GM18907 (cell line): Measurements from ENCODE around the gene BMP8A.
"Not testable (repeated sequence)": the region's sequence is repeated elsewhere in the genome, so short reads cannot be mapped to it uniquely, and the experiment has no call there.

Source experiments
- ATAC-seq: cut with Tn5 transposase; IDR thresholded peaks from one replicate; pipeline ENCODE4 v1.9.1; 2021; ENCODE audit warnings: mild to moderate bottlenecking, moderate library complexity; ENCODE audit not compliant: unreplicated experiment

The BMP8A gene

GRCh38 chr1:39525366-39526165 lies 34.1 kb downstream of the BMP8A start:
- ATAC-seq, result peak; percentile 93

GRCh38 chr1:39526466-39527189 lies 35.2 kb downstream of the BMP8A start:
- ATAC-seq, result no peak

DNA sequence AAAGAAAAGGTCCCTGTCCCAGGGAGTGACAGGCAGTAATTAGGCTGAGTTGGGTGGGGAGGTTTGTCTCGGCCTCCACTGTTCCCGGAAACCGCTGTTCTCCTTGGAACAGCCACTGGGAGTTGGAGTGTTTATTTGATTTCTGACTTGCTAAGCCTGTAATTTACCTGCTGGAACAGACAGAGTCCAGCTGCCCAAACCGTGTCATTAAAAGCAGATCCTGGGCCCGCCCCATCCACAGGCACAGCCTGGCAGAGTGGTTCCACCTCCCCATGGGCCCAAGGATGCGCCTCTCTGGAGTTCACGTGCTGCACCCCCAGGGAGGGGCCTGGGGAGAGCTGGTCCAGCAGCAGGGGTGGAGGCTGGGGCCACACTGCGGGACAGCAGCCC lies 35.7 kb downstream of the BMP8A start:
- ATAC-seq, result not testable (repeated sequence)

- ATAC-seq, result no peak
These were observed 36.6 kb downstream of the BMP8A start for GRCh38 chr1:39528082-39528481.

GRCh38 chr1:39529901-39530535 lies 38.6 kb downstream of the BMP8A start:
- no peak for ATAC-seq

DNA sequence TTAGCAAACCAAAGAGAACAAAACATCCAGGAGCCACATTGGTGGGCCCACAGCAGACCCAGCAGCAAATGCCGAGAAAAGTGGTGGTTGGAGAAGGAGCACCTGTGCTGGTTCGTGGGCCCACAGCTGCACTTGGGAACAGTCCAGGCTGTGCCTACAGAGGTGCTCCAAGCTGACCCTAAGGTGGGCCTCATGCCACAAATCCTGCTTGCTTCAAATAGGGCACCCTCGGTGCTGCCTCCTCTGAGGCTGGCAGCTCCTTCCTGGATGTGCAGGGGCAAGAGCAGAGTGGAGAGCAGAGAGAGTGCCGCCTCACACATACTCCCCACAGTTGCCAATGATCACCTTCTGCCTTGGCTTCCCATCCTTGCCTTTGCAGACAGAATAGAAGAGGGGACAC lies 40.1 kb downstream of the BMP8A start:
- ATAC-seq, result no peak

- ATAC-seq, result no peak
These were observed 42.0 kb downstream of the BMP8A start for GRCh38 chr1:39533442-39533841.

- ATAC-seq, result no peak
These were observed 47.3 kb downstream of the BMP8A start for GRCh38 chr1:39538531-39539251.

DNA sequence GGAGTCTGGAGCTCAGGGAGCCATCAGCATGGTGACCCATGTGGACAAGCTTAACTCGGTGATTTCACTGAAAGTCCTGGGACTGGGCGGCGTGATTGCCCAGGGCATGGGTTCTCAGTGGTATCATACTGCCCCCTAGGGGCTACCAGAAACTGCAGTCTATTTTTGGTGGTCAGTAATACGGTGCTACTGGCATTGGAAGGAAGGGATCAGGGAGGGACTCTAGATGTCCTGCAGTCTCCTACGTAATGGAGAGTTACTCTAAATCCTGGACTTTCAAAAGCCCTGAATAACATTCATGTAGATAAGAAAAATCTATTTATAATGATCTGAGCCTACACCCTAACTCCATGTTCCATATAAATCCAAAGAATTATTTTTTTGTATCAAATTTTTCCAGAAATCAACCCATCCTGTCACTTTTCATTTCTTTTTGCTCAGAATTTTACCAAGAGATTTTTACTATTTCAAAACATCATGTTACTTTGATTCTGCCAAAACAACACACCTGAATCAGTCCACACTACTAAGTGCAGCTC lies 47.9 kb downstream of the BMP8A start:
- ATAC-seq, result no peak

GRCh38 chr1:39540504-39541031 lies 49.1 kb downstream of the BMP8A start:
- no peak for ATAC-seq

DNA sequence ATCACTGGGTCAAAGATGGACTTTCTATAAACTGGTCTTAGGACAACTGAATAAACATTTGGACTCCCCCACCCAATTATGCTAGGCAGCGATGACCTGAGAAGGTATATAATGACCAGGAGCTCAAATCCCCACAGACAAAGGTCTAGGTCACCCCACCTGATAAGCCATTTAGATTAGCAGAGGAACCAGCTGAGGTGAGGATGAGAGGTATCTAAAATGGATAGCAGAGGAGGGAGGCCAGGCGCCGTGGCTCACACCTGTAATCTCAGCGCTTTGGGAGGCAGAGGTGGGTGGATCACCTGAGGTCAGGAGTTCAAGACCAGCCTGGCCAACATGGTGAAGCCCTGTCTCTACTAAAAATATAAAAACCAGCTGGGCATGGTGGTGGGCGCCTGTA lies 51.5 kb downstream of the BMP8A start:
- no peak for ATAC-seq

GRCh38 chr1:39544327-39544726 lies 52.9 kb downstream of the BMP8A start:
- ATAC-seq, result no peak

DNA sequence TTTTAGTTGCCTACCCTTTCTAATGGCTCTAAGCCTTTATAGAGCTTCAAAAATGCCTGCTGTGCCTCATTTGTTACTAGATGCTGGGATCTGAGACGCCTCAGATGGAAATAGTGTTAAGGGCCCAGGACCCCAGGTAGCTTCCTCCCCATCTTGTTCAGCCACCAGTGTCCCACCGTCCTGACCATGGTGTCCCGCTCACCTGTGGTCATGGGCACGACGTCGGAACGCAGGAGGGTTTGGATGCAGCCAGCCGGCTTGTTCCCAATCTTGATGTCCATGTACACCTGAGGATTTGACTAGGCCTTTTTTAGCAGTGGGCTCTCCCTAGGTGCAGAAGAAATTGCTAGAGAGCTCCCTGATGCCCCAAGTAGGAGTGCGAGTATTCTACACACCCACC lies 54.1 kb downstream of the BMP8A start:
- no peak for ATAC-seq

GRCh38 chr1:39554277-39554676 lies 62.8 kb downstream of the BMP8A start:
- no peak for ATAC-seq

DNA sequence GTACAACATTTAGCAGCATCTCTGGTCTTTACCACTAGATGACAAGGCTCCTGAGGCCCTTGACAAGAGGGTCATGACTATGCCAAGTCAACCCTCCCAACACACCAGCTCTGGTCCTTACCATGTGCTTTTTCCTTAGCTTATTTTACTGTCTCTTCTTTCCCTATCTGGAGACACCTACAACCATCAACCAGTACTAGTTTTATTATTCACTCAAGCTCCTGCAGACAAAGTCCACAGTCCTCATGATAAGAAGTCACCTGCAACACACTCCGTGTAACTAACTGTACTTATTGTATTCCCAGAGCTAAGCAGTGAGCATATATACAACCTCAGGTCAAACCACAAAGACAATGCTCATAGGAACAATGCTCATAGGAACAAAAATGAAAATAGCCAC lies 69.8 kb downstream of the BMP8A start:
- ATAC-seq, result no peak

DNA sequence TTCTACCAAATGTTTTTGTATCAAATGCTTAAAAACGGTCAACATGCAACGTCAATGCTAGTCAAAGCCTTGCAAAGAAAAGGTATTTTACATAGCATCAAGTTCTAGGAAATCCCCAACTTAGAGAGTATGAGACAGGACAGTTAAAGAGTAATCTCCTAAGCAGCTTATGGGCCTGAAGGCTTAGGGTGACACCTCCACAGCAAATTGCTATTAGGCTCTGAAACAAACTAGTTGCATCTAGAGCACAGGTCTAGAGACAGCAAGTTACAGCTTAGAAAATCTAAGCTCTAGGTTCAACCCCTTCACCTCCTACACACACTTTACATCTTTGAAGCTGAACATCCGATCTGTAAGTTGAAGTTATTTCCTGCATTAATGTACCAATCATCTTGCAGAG lies 71.5 kb downstream of the BMP8A start:
- ATAC-seq, result no peak

GRCh38 chr1:39563669-39564068 lies 72.2 kb downstream of the BMP8A start:
- ATAC-seq, result no peak

- no peak for ATAC-seq
These were observed 72.9 kb downstream of the BMP8A start for GRCh38 chr1:39564340-39564739.

- ATAC-seq, result no peak
These were observed 73.5 kb downstream of the BMP8A start for GRCh38 chr1:39564941-39565340.

GRCh38 chr1:39566441-39567137 lies 75.2 kb downstream of the BMP8A start:
- no peak for ATAC-seq
